Measurements from ENCODE around the gene GPX4. TPM values are rescaled to one million over a fixed set of nuclear protein-coding genes. Genes with fewer than 3 reads are reported as not detected.

Gene GPX4
- polyA plus RNA-seq, 1 donor from 2014 or later: 713 TPM

DNA sequence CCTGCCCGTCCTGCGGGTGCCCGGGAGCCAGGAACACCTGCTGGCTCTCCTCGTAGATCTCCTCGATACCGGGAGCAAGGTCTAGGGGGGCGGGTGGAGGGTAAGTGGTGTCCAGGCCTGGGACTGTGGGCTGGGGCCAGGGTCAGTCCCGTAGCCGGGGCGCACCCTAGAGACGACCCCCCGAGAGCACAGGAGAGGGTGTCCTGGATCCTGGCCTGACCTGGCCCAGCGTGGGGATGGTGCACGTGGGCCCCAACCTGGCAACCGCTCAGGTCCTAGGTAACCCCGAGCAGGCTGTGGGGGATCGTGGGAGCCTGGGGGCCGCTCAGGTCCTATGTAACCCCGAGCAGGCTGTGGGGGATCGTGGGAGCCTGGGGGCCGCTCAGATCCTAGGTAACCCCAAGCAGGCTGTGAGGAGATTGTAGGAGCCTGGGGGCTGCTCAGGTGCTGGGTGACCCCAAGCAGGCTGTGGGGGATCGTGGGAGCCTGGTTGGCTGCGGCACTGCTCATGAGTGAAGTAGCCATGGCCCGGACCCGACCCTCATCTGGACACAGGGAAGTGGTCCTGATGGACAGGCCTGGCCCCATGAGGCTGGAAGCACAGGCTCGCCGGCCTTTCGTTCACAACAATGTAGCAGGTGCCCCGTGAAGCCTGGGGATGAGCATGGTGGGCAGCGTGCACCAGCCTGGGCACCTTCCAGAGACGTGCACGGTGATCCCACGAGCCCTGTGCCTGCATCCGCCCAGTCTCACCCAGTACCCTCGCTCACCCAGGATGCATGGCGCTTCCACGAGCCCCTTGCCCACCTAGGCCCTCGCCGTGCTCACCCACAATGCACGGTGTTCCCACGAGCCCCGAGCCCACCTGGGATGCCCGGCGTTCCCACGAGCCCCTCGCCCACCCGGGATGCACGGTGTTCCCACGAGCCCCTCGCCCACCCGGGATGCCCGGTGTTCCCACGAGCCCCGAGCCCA, 6.2 kb downstream of the GPX4 start:
- Histone ChIP-seq H3K9ac (ENCODE audit: low read length) (no peak overlapping the region), H2AFZ (ENCODE audit: low read depth, low read length) (no peak overlapping the region), H3F3A (ENCODE audit: insufficient read depth, low read length, poor library complexity, severe bottlenecking) (no peaks in the 10 kb centered on the region), H3K9me2 (ENCODE audit: insufficient read depth, low read length) (no peaks in the 10 kb centered on the region), H3K4me2 (ENCODE audit: low read length) (no peak overlapping the region), H3K36me3 (ENCODE audit: insufficient read depth, low read length) (no peaks in the 10 kb centered on the region), H4K20me1 (ENCODE audit: insufficient read depth) (no peaks in the 10 kb centered on the region), H3K9me3 (ENCODE audit: low read length) (no peaks in the 10 kb centered on the region), H3K27ac (ENCODE audit: low read length) (no peak overlapping the region), H3K4me3 (ENCODE audit: low read length) (no peak overlapping the region), H3K79me2 (replicated peaks; ENCODE audit: insufficient read depth, low read length) (peaks cover 4% of the 10 kb centered on the region), H3K27me3 (ENCODE audit: insufficient read depth, low read depth, low read length) (no peaks in the 10 kb centered on the region)
- no peak for TF ChIP-seq TAF1 (IDR thresholded peaks at IDR 0.05; ENCODE audit: low read depth)
- TF ChIP-seq, protein P1, sequence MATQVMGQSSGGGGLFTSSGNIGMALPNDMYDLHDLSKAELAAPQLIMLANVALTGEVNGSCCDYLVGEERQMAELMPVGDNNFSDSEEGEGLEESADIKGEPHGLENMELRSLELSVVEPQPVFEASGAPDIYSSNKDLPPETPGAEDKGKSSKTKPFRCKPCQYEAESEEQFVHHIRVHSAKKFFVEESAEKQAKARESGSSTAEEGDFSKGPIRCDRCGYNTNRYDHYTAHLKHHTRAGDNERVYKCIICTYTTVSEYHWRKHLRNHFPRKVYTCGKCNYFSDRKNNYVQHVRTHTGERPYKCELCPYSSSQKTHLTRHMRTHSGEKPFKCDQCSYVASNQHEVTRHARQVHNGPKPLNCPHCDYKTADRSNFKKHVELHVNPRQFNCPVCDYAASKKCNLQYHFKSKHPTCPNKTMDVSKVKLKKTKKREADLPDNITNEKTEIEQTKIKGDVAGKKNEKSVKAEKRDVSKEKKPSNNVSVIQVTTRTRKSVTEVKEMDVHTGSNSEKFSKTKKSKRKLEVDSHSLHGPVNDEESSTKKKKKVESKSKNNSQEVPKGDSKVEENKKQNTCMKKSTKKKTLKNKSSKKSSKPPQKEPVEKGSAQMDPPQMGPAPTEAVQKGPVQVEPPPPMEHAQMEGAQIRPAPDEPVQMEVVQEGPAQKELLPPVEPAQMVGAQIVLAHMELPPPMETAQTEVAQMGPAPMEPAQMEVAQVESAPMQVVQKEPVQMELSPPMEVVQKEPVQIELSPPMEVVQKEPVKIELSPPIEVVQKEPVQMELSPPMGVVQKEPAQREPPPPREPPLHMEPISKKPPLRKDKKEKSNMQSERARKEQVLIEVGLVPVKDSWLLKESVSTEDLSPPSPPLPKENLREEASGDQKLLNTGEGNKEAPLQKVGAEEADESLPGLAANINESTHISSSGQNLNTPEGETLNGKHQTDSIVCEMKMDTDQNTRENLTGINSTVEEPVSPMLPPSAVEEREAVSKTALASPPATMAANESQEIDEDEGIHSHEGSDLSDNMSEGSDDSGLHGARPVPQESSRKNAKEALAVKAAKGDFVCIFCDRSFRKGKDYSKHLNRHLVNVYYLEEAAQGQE (IDR thresholded peaks at IDR 0.05; ENCODE audit: borderline replicate concordance): no peak
- no peak for TF ChIP-seq EZH2 (IDR thresholded peaks at IDR 0.05; ENCODE audit: borderline replicate concordance, insufficient read depth, low read length, poor library complexity, severe bottlenecking)
- no peak for TF ChIP-seq SMC3 (conservative IDR thresholded peaks at IDR 0.05; ENCODE audit: poor library complexity)
- TF ChIP-seq MXI1 (conservative IDR thresholded peaks at IDR 0.05; ENCODE audit: poor library complexity, severe bottlenecking): no peak
- TF ChIP-seq POLR2AphosphoS5 (IDR thresholded peaks at IDR 0.05): no peak
- no peak for TF ChIP-seq CTCF (IDR thresholded peaks at IDR 0.05; ENCODE audit: poor library complexity, severe bottlenecking)
- TF ChIP-seq RAD21 (conservative IDR thresholded peaks at IDR 0.05): no peak
- no peak for TF ChIP-seq EP300 (conservative IDR thresholded peaks at IDR 0.05; ENCODE audit: poor library complexity, severe bottlenecking)

- Histone ChIP-seq H3K4me3 (ENCODE audit: low read length) (no peak overlapping the region), H3K9ac (ENCODE audit: low read length) (no peak overlapping the region), H3F3A (ENCODE audit: insufficient read depth, low read length, poor library complexity, severe bottlenecking) (no peaks in the 10 kb centered on the region), H3K9me2 (ENCODE audit: insufficient read depth, low read length) (no peaks in the 10 kb centered on the region), H3K36me3 (ENCODE audit: insufficient read depth, low read length) (no peaks in the 10 kb centered on the region), H2AFZ (ENCODE audit: low read depth, low read length) (no peak overlapping the region), H3K27ac (ENCODE audit: low read length) (no peak overlapping the region), H4K20me1 (ENCODE audit: insufficient read depth) (no peaks in the 10 kb centered on the region), H3K9me3 (ENCODE audit: low read length) (no peaks in the 10 kb centered on the region), H3K79me2 (replicated peaks; ENCODE audit: insufficient read depth, low read length) (peaks cover 2% of the 10 kb centered on the region), H3K4me2 (ENCODE audit: low read length) (no peak overlapping the region), H3K27me3 (ENCODE audit: insufficient read depth, low read depth, low read length) (no peaks in the 10 kb centered on the region)
- TF ChIP-seq EZH2 (IDR thresholded peaks at IDR 0.05; ENCODE audit: borderline replicate concordance, insufficient read depth, low read length, poor library complexity, severe bottlenecking): no peak
- TF ChIP-seq SMC3 (conservative IDR thresholded peaks at IDR 0.05; ENCODE audit: poor library complexity): no peak
- TF ChIP-seq, protein P1 (IDR thresholded peaks at IDR 0.05; ENCODE audit: borderline replicate concordance): no peak
- TF ChIP-seq TAF1 (IDR thresholded peaks at IDR 0.05; ENCODE audit: low read depth): no peak
- no peak for TF ChIP-seq MXI1 (conservative IDR thresholded peaks at IDR 0.05; ENCODE audit: poor library complexity, severe bottlenecking)
- no peak for TF ChIP-seq CTCF (IDR thresholded peaks at IDR 0.05; ENCODE audit: poor library complexity, severe bottlenecking)
- TF ChIP-seq EP300 (conservative IDR thresholded peaks at IDR 0.05; ENCODE audit: poor library complexity, severe bottlenecking): no peak
- no peak for TF ChIP-seq RAD21 (conservative IDR thresholded peaks at IDR 0.05)
- TF ChIP-seq POLR2AphosphoS5 (IDR thresholded peaks at IDR 0.05): no peak
Observed at GRCh38 chr19:1110809-1111640, 7.2 kb downstream of the GPX4 start.
